Stimulated activated CD4-positive, alpha-beta T cell treated with anti-CD3 and anti-CD28 coated beads, Interleukin-1b, Interleukin-23, amount 100 ng/mL, for 4 hours (primary cell): ENCODE results near the gene FXN.
"Not testable (repeated sequence)": the region's sequence is repeated elsewhere in the genome, so short reads cannot be mapped to it uniquely, and the experiment has no call there.

ENCODE experiments used
- DNase-seq, 2 donors: peaks; one replicate each; pipeline ENCODE4 v3.0.0-alpha.2; 2020; ENCODE audit warnings: low read depth in 2 of 2

Gene FXN

DNA sequence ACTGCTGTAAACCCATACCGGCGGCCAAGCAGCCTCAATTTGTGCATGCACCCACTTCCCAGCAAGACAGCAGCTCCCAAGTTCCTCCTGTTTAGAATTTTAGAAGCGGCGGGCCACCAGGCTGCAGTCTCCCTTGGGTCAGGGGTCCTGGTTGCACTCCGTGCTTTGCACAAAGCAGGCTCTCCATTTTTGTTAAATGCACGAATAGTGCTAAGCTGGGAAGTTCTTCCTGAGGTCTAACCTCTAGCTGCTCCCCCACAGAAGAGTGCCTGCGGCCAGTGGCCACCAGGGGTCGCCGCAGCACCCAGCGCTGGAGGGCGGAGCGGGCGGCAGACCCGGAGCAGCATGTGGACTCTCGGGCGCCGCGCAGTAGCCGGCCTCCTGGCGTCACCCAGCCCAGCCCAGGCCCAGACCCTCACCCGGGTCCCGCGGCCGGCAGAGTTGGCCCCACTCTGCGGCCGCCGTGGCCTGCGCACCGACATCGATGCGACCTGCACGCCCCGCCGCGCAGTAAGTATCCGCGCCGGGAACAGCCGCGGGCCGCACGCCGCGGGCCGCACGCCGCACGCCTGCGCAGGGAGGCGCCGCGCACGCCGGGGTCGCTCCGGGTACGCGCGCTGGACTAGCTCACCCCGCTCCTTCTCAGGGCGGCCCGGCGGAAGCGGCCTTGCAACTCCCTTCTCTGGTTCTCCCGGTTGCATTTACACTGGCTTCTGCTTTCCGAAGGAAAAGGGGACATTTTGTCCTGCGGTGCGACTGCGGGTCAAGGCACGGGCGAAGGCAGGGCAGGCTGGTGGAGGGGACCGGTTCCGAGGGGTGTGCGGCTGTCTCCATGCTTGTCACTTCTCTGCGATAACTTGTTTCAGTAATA lies at the start of gene FXN:
TSS of gene FXN (plus strand) at position 315 of the 871 bp plus-strand sequence. CDS start at position 346, 31 bp downstream.
- DNase-seq = peak; percentile 78 to 82

DNA sequence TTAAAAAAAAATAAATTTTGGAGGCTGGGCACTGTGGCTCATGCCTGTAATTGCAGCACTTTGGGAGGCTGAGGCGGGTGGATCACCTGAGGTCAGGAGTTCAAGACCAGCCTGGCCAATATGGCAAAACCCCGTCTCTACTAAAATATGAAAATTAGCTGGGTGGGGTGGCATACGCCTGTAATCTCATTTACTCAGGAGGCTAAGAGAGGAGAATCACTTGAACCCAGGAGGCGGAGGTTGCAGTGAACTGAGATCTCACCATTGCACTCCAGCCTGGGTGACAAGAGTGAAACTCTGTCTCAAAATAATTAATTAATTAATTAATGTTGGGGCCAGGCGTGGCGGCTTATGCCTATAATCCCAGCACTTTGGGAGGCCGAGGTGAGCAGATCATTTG lies 48.6 kb upstream of the FXN start:
- not testable (repeated sequence) for DNase-seq

DNA sequence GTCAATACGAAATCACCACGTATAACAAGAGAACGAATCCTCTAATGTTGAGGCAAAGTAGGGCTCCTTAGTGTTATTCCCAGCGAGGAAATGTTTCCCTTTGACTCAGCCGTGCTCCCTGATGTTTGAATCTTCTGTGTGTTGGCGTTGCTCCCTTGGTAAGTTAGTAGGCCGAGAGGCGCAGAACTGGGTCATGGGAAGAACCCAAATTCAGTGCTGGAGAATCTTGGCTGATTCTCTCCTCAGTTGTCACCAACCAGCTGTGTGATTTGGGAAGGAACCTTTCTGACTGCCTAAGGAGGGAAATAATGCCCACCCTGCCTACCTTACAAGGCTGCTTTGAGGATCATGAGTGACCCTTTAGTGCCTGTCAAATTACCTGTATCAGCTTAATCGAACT lies 44.1 kb upstream of the FXN start:
- DNase-seq = no peak

DNA sequence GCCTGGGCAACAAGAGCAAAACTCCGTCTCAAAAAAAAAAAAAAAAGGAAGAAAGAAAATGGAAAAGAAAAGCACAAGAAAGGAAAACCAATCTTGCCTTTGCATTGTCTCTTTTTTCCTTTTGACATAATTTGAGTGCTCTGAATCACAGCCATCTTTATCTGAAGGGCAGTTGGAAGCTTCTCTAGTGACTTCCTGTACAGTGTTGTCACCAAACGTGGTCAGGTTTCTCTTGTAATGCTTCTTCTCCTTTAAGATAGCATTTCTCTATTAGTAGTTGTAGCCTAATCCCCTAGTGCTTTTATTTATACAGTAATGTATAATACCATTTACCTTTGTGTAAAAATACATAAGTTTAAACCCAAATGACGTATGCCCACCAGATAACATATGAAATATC lies 39.8 kb upstream of the FXN start:
- no peak for DNase-seq

DNA sequence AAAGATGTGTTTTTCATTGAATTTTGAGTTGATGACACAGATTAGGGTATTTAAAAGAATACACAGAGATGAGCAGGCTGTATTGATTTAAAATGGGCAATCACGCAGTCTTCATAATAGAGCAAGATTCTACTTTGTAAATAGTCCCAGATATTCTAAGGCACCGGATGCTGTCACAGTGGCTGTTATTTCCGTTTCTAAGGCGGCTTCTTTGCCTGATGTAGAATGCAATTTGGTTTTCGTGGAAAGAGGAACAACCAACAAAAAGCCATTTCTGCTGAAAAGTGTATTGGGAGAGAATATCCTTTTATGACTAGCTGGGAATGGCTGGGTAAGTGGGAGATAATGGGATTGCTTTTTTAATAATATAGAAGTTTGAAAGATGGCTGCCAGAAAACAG lies 39.1 kb upstream of the FXN start:
- no peak for DNase-seq

DNA sequence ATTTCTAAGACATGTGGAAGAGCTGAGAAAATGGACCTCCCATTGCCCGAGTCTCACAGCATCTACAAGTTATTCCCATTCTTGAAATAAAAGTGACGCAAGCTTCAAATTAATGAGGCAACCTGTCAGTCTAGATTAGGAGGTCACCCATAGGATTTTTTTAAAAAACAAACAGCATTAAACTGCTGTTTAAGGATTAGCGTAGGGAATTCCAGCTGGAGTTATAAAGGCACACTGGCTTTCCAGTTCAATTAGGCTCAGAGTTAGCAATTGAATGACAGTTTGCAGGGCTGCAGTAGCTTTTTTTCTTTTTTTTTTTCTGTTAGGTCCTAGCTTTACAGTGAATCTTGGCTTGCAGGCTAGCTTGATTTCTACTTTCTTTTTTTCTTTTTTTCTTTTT lies 37.9 kb upstream of the FXN start:
- no peak for DNase-seq

DNA sequence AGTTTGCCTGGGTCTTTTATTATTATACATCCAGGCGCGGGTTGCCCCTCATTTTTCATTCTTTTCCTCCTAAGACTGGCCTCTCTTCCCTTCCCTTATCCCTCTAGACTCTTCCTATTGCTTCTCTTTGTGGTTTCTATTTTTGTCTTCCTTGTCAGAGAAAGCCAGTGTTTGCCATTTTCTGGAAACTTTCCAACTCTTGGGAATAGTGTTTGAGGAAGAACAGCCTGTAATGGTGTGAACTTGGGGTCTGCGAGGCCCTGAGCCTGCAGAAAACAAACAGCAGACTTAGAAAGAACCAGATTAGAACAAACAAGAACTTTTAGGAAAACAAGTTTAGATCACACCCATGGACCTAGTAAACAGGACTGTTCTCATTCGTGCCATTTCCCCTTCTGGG lies 37.2 kb upstream of the FXN start:
- no peak for DNase-seq

DNA sequence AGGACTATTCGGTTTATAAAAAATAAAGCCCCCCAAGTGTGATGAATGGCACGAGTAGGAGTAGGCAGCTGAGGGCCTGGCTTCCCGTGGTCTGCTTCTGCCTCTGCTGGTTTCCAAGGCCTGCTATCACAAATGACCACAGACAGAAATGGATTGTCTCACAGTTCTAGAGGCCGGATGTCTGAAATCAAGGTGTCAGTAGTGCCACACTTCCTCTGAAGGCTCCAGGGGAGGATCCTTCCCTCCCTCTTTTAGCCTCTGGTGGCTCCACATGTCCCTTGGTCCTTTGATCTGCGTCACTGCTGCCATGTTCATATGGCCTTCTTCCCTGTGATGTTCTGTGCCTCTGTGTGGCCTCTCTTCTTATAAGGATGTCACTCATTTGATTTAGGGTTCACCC lies 36.7 kb upstream of the FXN start:
- DNase-seq = no peak

DNA sequence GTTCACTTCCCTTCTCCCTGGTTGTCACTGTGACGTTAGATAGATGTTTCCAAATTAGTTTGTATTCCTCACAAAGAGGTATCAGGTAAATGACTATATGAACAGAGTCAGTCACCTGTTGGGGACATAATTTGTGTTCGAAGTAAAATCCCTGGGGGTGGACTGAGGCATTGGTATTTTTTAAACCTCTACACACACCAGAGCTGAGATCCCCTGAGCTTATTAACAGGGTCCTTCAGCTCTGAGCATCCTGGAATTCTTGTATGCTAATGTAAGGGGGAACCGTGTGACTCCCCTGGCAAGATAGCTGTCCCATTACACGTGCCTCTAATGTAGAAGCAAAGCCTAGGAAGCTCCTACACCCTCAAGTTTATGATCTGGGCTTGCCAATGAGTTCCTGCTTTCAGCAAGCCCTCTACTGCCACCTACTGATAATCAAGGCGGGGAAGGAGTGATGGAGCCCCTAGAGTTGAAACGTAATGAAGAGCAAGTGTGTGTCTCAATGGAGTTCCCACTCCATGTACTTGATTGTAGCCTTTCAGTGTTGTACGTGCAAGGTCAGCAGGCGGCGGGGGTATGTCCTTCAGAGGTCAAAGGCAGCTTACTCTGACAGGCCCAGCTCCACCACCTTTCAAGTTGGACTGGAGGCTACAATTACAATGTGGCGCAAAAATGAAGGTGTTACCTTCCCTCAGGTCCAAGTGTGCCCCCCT lies 36.0 kb upstream of the FXN start:
- DNase-seq = peak; percentile 11 to 53

DNA sequence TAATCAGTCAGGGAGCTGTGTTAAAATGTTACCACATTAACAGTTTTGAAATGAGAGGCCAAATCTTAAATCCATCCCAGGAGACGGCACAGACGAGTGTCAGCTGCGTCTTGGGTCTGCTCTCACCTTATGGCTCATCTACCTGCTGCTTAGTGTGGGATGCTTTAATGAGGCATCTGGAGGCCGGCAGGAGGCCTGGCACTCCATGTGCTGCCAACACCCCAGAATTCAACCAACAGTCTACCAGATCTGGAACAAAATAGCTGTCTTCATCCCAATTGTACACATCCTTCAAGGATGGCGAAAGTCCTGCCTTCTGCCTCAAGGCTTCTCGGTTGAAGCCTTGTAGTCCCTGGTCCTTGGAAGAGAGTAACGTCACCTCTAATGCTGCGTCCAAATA lies 33.6 kb upstream of the FXN start:
- no peak for DNase-seq

DNA sequence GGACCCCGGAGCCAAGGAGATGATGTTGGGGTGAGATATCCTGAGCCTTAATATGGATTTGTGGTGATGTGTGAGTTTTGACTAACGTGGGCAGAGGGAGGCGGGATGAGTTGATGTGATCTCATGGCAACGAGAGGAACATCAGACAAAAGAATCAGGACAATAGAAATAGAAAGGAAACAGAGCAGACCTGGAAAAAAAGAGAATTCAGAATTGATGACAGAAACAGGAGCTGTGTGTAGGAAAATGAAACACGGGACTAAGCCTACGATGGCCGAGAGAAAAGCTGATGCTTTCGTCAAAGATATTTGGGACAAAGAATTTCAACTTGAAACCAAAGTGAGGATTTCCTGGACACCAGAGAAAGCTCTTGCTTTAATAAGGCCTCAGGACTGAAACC lies 32.5 kb upstream of the FXN start:
- DNase-seq = no peak

DNA sequence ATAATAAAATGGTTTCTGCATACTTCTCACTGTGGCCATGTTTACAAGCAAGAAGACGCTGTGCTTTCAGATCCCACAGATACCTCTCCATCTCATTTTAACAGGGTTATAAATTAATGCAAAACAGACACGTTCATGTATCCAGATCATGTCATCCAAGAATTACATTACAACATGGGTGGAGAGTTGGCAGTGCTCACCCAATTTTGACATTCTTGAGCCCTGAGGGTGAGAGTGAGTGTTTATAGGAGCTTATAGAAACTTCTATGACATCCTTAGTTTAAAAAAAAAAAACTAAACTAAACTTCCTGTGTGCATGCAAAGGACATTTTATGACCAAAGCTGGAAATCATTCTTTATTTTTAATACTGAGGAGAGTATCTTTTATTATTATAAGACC lies 30.7 kb upstream of the FXN start:
- DNase-seq = no peak

DNA sequence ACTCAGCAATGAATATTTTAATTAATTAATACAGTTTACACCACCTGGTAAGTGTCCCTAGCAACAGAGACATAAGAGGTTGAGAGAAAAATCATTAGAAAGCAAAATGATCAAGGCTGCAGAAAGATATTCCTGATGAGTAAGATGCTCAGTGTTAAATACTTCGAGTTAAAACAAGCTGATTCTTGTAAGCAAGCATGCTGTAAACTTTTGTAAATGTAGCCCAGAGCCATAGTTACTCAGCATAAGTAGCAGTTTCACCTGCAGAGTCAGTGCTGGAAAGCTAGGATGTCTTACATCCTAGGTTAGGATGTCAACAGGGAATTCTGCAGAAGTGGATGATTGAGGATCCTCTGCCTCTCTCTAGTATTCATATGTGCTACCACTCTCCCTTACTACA lies 25.8 kb upstream of the FXN start:
- DNase-seq = no peak

DNA sequence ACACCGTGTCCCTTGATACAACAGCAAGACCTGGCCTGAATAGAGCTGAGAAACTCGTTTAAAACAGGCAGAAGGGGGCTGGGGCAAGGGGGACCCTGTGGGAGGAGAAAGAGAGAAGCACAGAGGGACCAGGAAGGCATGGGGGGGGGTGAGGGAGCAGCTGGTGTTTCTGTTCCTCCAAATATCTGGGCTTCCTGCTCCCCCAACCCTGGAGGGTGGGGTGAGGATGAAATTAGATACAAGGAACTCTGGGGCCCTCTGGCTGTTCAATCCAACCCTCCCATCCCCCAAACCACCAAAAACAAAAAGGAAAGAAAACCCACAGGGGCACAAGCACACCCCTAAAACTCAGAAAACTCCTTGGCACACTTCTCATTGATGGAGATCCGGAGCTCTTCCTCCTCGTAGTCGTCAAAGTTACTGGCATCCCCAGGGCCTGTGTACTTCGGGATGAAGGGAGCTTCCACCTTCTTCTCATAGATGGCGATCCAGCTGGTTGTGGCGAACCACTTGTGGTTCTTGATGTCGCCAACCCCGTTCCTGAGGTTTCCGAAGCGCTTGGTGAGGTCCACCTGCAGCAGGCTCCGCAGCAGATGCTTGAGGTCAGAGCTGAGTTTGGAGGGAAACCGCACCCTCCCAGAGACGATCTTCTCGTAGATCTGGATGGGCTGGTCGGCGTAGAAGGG lies 22.7 kb upstream of the FXN start:
- no peak for DNase-seq

DNA sequence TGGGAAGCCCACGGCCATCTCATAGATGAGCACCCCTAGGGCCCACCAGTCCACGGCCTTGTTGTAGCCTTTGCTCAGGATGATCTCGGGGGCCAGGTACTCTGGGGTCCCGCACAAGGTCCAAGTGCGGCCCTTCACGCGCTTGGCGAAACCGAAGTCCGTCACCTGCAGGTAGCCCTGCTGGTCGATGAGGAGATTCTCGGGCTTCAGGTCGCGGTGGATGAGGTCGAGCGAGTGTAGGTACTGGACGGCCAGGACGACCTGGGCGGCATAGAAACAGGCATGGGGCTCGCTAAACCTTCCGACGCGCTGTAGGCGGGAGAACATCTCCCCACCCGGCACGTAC lies 22.2 kb upstream of the FXN start:
- DNase-seq = no peak

DNA sequence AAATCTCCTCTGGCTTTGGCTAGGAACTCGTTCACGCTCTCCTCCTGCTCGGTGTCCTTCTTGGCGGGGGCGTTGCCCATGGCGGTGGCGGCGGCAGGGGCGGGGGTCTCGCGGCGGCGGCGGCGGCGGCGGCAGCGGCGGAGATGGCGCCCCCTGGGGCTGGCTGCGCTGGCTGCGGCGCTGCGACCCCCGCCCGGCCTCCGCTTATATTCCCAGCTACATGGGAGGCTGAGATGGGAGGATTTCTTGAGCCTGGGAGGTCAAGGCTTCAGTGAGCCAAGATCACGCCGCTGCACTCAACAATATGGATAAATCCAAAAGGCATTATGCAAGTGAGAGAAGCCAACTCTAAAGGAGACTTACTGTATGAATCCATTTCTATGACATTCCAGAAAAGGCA lies 21.5 kb upstream of the FXN start, which contains the start of gene PRKACG:
TSS of gene PRKACG (minus strand) at position 101 of the 400 bp plus-strand sequence. CDS start at position 80, 21 bp downstream.
- DNase-seq = no peak

DNA sequence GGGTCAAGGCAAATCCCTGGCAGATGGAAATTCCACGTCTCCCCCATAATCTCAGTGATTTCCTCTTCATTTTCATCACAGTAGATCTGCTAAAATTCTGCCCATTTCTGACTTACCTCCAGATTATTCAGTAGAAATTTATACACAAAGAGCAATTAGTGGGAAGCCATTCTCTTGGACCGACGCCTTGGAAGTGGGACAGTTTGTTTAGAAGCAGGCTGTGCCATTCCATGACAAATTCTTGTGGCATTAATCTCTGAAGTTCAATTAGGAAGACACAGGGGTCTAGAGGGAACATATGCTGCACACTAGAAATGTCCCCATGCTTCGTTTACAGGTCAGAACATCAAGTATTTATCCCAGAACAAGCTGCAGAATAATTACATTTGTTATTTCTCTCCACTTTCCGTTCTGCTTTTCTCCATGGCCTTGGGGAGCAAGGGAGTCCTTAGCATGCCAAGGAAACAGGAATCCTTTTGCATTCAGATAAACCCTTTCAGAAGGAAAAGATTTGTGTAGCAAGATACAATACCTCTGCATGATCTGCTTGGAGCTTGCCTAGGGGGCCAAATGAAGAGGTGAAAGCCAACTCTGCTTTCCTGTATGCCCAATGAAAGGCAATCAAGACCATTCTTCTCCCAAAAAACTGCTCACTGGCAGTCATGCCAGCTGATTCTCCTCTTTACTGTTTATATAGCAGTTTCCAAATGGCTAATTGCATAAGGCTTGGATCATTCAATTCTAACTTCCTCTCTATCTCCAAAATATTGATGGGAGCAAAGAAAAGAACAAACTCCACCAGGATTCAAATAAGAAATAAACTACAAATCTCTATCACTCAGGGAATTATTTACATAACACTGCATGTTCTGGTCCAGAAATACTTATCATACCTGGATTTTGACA lies 19.1 kb upstream of the FXN start:
- DNase-seq = no peak

DNA sequence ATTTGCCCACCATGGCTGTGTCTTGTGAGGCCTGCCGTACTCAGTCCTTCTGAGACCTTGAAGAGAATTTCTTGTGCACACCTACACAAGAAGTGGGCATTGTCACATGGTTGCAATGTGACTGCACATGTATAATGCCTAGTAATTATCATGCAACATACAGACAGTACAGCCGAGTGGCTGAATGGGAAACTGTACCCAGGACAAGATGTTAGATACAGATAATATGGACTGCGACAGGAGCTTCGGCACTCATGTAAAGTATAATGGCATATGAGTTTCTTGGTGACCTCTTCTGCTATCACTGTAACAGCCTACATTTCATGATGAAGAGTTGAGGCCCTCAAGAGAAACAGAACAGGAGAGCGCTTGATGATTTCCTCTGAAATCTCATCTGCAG lies 16.8 kb upstream of the FXN start:
- no peak for DNase-seq

DNA sequence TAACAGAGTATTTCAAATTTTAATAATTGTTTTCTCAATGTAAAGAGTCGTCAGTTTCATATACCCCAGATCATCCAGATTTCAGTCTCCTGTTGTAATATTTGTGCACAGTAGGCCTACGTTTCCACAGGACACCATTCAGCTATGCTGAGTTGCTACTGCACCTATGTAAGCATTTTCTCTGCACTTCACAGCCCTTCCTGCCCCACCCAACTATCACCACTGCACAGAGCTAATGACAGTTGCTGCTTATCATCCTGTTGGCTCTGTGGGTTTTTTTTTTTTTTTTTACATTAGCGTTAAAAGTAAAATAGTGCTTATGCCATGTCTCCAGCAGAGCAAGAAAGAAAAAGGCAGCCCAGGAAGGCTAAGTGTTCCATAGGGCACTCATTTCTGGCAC lies 15.7 kb upstream of the FXN start:
- DNase-seq = no peak

DNA sequence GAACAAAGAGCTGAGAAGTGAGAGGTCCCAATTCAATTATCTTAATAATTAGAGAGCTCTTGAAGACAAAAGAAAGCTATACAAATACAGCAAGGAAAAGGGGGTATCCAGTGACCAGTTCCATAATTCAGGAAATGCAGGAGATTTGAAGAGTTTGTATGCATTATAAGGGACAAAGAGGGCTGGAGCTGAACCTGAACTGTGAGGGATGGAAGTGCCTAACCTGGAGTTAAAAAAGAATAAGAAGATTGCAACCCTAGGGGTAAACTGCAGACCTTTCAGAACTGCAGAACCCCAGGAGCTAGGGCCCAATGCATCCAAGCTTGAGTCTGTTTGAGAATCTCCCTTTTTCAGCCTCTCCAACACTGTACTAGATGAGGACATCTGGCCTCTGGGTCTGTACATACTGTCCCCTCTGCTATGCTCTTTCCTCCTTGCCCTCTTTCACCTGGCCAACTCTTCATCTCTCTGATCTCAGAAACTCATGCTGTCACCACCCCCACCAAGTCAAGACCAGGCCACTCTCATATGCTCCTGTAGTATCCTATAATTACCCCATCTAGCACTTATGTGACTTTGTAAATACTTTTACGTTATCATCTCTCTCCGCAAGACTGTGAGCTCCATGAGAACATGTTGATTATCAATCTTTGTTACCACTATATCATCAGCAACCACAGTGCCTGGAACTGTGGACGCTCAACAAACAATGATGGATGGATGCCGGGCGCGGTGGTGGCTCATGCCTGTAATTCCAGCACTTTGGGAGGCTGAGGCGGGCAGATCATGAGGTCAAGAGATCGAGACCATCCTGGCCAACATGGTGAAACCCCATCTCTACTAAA lies 15.0 kb upstream of the FXN start:
- no peak for DNase-seq

DNA sequence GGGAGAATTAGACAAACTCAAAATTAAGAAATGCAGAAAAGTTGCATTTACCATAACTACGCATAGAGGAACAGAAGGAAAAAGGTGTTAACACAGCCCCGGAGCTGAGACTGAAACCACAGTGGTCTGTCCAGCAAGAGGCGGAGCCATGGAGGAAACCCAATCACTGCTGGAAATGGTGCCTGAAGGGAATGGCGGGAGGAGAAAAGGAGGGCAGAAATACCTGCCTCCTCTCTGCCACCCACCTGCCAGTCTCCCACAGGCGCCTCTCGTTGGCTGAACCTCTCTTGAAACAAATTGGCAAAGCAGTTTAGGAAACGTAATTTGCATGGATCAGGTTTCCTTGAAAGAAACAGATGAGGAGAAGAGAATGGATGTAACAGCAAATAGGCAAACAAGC lies 11.9 kb upstream of the FXN start:
- DNase-seq = no peak
